Nephron progenitor cell (in vitro differentiated cells): ENCODE data around the gene NFASC.

Source experiments
- DNase-seq: peaks from one replicate; pipeline ENCODE4 v3.0.0; 2021
- H3K27ac Mint-ChIP-seq: 2 replicates; pipeline ENCODE4 v1.8.0; 2021; ENCODE audit warnings: mild to moderate bottlenecking, moderate library complexity, mixed read lengths
- H3K27me3 Mint-ChIP-seq: 2 replicates; pipeline ENCODE4 v1.8.0; 2021; ENCODE audit warnings: mild to moderate bottlenecking, low read depth, mixed read lengths; ENCODE audit not compliant: poor library complexity
- H3K36me3 Mint-ChIP-seq: 2 replicates; pipeline ENCODE4 v1.8.0; 2021; ENCODE audit warnings: low read depth, mixed read lengths
- H3K4me1 Mint-ChIP-seq: 2 replicates; pipeline ENCODE4 v1.8.0; 2021; ENCODE audit warnings: mixed read lengths
- H3K4me3 Mint-ChIP-seq: 2 replicates; pipeline ENCODE4 v1.8.0; 2021; ENCODE audit warnings: mild to moderate bottlenecking, moderate library complexity, mixed read lengths
- H3K9me3 Mint-ChIP-seq: 2 replicates; pipeline ENCODE4 v1.8.0; 2021; ENCODE audit warnings: mild to moderate bottlenecking, moderate library complexity, mixed read lengths
- TF ChIP-seq, protein P1 (sequence below): fragments of 200-600 bp; sonication (generic); IDR thresholded peaks from 2 replicates; pipeline ENCODE4 v1.5.0; 2021; ENCODE audit warnings: antibody characterized with exemption

Gene NFASC

DNA sequence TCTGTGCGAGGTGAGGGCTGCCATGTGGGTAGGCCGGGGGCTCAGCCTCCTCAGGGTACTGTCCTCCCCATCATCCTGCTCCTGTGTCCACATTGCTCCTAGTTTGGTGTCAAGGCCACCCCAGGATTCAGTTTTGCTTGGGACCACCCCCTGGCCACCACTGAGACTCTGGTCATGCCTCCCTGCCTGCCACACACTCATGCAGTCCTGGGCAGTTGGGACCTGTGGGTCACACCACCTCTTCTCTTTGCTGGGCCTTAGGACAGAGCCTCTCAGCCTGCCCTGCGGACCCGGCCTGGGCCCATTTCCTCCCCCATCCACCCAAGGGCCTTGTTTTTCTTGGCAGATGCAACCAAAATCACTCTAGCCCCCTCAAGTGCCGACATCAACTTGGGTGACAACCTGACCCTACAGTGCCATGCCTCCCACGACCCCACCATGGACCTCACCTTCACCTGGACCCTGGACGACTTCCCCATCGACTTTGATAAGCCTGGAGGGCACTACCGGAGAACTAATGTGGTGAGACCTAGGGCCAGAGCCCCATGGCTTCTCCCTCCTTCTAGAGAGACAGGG, 194.2 kb downstream of the NFASC start:
- no peaks in the 10 kb centered on the region for H3K36me3 Mint-ChIP-seq
- H3K27me3 Mint-ChIP-seq: peaks cover 5% of the 10 kb centered on the region
- peak overlapping the region; percentile 82 for H3K27ac Mint-ChIP-seq
- peaks cover 25% of the 10 kb centered on the region for H3K4me1 Mint-ChIP-seq
- TF ChIP-seq, protein P1, sequence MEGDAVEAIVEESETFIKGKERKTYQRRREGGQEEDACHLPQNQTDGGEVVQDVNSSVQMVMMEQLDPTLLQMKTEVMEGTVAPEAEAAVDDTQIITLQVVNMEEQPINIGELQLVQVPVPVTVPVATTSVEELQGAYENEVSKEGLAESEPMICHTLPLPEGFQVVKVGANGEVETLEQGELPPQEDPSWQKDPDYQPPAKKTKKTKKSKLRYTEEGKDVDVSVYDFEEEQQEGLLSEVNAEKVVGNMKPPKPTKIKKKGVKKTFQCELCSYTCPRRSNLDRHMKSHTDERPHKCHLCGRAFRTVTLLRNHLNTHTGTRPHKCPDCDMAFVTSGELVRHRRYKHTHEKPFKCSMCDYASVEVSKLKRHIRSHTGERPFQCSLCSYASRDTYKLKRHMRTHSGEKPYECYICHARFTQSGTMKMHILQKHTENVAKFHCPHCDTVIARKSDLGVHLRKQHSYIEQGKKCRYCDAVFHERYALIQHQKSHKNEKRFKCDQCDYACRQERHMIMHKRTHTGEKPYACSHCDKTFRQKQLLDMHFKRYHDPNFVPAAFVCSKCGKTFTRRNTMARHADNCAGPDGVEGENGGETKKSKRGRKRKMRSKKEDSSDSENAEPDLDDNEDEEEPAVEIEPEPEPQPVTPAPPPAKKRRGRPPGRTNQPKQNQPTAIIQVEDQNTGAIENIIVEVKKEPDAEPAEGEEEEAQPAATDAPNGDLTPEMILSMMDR: no peak
- no peaks in the 10 kb centered on the region for H3K9me3 Mint-ChIP-seq
- no peak for DNase-seq
- H3K4me3 Mint-ChIP-seq: no peak overlapping the region

DNA sequence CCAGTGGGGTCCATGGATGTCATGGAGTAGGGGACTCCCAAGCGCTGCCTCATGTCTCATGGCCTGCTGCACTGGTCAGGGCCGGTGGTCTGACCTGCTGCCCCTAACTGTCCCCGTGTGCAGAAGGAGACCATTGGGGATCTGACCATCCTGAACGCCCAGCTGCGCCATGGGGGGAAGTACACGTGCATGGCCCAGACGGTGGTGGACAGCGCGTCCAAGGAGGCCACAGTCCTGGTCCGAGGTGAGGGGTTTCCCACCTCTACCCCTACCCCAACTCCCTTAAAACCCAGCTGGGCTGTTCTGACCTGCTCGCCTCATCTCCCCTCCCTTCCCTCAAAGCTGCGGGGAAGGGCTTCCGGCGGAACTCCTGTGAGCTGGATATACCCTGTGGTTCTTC, 195.0 kb downstream of the NFASC start:
- H3K4me1 Mint-ChIP-seq: peaks cover 25% of the 10 kb centered on the region
- no peak for DNase-seq
- H3K36me3 Mint-ChIP-seq: no peaks in the 10 kb centered on the region
- TF ChIP-seq, protein P1: no peak
- no peak overlapping the region for H3K4me3 Mint-ChIP-seq
- peaks cover 5% of the 10 kb centered on the region for H3K27me3 Mint-ChIP-seq
- H3K27ac Mint-ChIP-seq: no peak overlapping the region
- H3K9me3 Mint-ChIP-seq: no peaks in the 10 kb centered on the region

DNA sequence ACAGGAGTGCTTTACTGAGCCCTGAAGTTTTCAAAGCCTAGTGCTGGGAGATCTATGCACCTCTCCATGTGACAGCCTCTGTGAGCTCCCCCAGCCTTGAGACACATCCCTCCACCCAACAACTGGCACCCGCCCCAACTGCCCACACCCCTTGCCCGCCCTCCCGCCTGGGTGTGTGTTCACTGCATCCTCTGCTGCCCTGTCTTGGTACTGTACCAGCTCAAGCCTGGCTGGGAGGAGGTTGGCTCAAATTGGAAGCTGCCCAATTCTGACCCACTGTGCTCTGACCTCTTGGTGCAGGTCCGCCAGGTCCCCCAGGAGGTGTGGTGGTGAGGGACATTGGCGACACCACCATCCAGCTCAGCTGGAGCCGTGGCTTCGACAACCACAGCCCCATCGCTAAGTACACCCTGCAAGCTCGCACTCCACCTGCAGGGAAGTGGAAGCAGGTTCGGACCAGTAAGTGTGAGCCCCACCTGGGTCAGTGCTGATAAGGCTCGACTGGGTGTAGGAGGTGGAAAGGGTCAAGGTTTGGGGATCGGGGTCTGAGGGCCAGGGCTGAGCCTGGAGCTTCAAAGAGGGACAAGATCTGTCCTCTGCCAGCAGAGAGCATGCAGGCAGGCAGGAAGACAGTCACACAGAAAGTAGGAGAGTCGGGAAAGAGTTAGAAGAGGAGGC, 195.6 kb downstream of the NFASC start:
- no peak for DNase-seq
- Mint-ChIP-seq H3K36me3 (no peaks in the 10 kb centered on the region), H3K27me3 (peaks cover 8% of the 10 kb centered on the region), H3K4me3 (no peak overlapping the region), H3K4me1 (peaks cover 24% of the 10 kb centered on the region), H3K9me3 (no peaks in the 10 kb centered on the region), H3K27ac (no peak overlapping the region)
- TF ChIP-seq, protein P1: no peak

DNA sequence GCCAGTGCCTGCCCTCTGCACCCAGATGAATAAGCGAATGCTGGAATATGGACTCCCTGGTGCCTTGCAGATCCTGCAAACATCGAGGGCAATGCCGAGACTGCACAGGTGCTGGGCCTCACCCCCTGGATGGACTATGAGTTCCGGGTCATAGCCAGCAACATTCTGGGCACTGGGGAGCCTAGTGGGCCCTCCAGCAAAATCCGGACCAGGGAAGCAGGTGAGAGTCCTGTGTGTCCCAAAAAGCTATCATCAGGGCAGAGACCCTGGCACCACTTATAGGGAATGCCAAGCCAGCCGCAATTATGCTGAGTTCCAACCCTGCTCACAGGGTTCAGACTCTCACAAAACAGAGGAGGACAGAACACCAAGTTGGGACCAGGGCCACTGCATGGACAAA, 196.4 kb downstream of the NFASC start:
- no peak overlapping the region for H3K4me3 Mint-ChIP-seq
- no peaks in the 10 kb centered on the region for H3K36me3 Mint-ChIP-seq

DNA sequence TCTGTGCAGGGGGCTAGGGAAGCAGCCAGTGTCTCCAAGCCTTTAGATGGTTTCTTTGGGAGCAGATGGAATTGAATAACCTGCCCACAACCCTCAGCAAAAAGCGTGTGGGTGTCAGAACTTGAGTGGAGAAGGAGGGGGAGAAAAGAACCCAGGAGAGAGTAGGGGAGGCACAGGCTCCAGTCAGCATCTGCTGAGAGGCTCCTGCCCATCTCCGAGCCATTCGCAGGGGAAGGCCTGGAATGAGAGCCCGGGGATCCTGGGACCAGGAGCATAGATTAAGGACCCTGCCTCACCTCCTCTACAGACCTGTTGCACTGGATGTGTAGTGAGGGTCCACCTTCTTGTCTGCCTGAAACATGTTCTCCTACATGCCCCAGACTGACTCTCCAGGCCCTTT, 197.3 kb downstream of the NFASC start:
- Mint-ChIP-seq H3K36me3 (no peaks in the 10 kb centered on the region), H3K27me3 (peaks cover 8% of the 10 kb centered on the region), H3K9me3 (no peaks in the 10 kb centered on the region), H3K27ac (no peak overlapping the region), H3K4me1 (peaks cover 14% of the 10 kb centered on the region), H3K4me3 (no peak overlapping the region)
- no peak for DNase-seq
- TF ChIP-seq, protein P1: no peak

More for the DNA sequence above, 196.4 kb downstream of the NFASC start:
- Mint-ChIP-seq H3K4me1 (peaks cover 17% of the 10 kb centered on the region), H3K27me3 (peaks cover 8% of the 10 kb centered on the region), H3K9me3 (no peaks in the 10 kb centered on the region), H3K27ac (no peak overlapping the region)
- DNase-seq: no peak
- TF ChIP-seq, protein P1: no peak
